Activated B cell treated with CpG ODN at 0.5 μM for 24 hours (primary cell): ENCODE data around the gene ATG5. TPM values are rescaled to one million over a fixed set of nuclear protein-coding genes. Genes with fewer than 3 reads are reported as not detected.

Experiments
- ATAC-seq: fragments of 200-7000 bp; cut with Tn5 transposase; one replicate; pipeline ENCODE4 v1.10.0; 2021; ENCODE audit warnings: low read depth, mild to moderate bottlenecking, moderate library complexity
- CTCF ChIA-PET: fragments of 350-600 bp; sonication (Branson Sonifier 250); formaldehyde crosslinking; loops from one replicate; lab custom pipeline; 2021; ENCODE audit warnings: antibody characterized with exemption; lab: Charles Lee
- POLR2A ChIA-PET: fragments of 350-600 bp; sonication (Branson Sonifier 250); formaldehyde crosslinking; loops from one replicate; lab custom pipeline; 2021; ENCODE audit warnings: antibody characterized with exemption; lab: Charles Lee
- DNase-seq: peaks from one replicate; pipeline ENCODE4 v3.0.0; 2022
- H3K27ac Mint-ChIP-seq: one replicate; pipeline ENCODE4 v1.8.0; 2020; ENCODE audit warnings: mixed read lengths
- H3K27me3 Mint-ChIP-seq: one replicate; pipeline ENCODE4 v1.8.0; 2021; ENCODE audit warnings: mixed read lengths
- H3K36me3 Mint-ChIP-seq: one replicate; pipeline ENCODE4 v1.8.0; 2021; ENCODE audit warnings: low read depth, mixed read lengths
- H3K4me1 Mint-ChIP-seq: one replicate; pipeline ENCODE4 v1.8.0; 2021; ENCODE audit warnings: mixed read lengths
- H3K4me3 Mint-ChIP-seq: one replicate; pipeline ENCODE4 v1.8.0; 2020; ENCODE audit warnings: mild to moderate bottlenecking, mixed read lengths
- H3K9me3 Mint-ChIP-seq: one replicate; pipeline ENCODE4 v1.8.0; 2020; ENCODE audit warnings: mixed read lengths
- CTCF ChIP-seq: fragments of 200-600 bp; IDR thresholded peaks from one replicate; pipeline ENCODE4 v1.8.0; 2022; ENCODE audit warnings: antibody characterized with exemption, mild to moderate bottlenecking
- intact Hi-C: fragments of 100-400 bp; cut with micrococcal nuclease; formaldehyde crosslinking; loops from one replicate; pipeline ENCODE4 v1.15.1; 2024
- total RNA-seq: library from RNA; stranded (reverse); gene quantifications from 2 replicates; pipeline ENCODE4 v1.2.3, GENCODE V29; 2022

Gene ATG5
- total RNA-seq, 1 donor from 2014 or later = 30.3 TPM

GRCh38 chr6:106165885-106166485, 159.6 kb downstream of the ATG5 start:
- intact Hi-C loops = loop anchor here (2.0 kb wide), 1 partner anchor 57 kb away; no protein-coding TSS in a partner anchor
- TF ChIP-seq CTCF = no peak
- ChIA-PET CTCF (interaction anchor here (0.7 kb wide), 1 partner anchor 55 kb away, joined by 4 read pairs; no protein-coding TSS in a partner anchor), POLR2A (interaction anchor here (1.6 kb wide), 1 partner anchor 74 kb away, joined by 3 read pairs; no protein-coding TSS in a partner anchor)
- DNase-seq = no peak
- peak overlapping the region; percentile 14 for H3K27ac Mint-ChIP-seq
- no peaks in the 10 kb centered on the region for H3K9me3 Mint-ChIP-seq
- no peaks in the 10 kb centered on the region for H3K36me3 Mint-ChIP-seq
- H3K4me1 Mint-ChIP-seq = peaks cover 48% of the 10 kb centered on the region
- no peak for ATAC-seq
- no peaks in the 10 kb centered on the region for H3K27me3 Mint-ChIP-seq
- no peak overlapping the region for H3K4me3 Mint-ChIP-seq

GRCh38 chr6:106163966-106164877, 161.3 kb downstream of the ATG5 start:
- peak; percentile 72 for ATAC-seq
- POLR2A ChIA-PET = interaction anchor here (0.5 to 2.5 kb wide), 27 partner anchors 10 to 1295 kb away, joined by 3 to 37 read pairs (median 5); partner anchors contain the start of genes ATG5, PDSS2, PRDM1 and PREP
- H3K4me3 Mint-ChIP-seq = peak overlapping the region; percentile 36
- intact Hi-C loops = loop anchor here (1.0 to 5.0 kb wide), 11 partner anchors 18 to 1658 kb away; partner anchors contain the start of genes ATG5, PRDM1 and SCML4
- DNase-seq = peak; percentile 53
- TF ChIP-seq CTCF = no peak
- H3K36me3 Mint-ChIP-seq = no peaks in the 10 kb centered on the region
- no peaks in the 10 kb centered on the region for H3K9me3 Mint-ChIP-seq
- peak overlapping the region; percentile 92 for H3K27ac Mint-ChIP-seq
- CTCF ChIA-PET = interaction anchor here (0.9 to 2.6 kb wide), 9 partner anchors 18 to 74 kb away, joined by 3 to 13 read pairs (median 4); no protein-coding TSS in a partner anchor
- H3K4me1 Mint-ChIP-seq = peaks cover 35% of the 10 kb centered on the region
- H3K27me3 Mint-ChIP-seq = no peaks in the 10 kb centered on the region

GRCh38 chr6:106163446-106163965, 162.1 kb downstream of the ATG5 start:
- no peak for TF ChIP-seq CTCF
- H3K27ac Mint-ChIP-seq = peak overlapping the region; percentile 92
- peak overlapping the region; percentile 36 for H3K4me3 Mint-ChIP-seq
- no peaks in the 10 kb centered on the region for H3K36me3 Mint-ChIP-seq
- H3K9me3 Mint-ChIP-seq = no peaks in the 10 kb centered on the region
- ATAC-seq (peak; percentile 57), DNase-seq (peak; percentile 37)
- CTCF ChIA-PET = interaction anchor here (0.9 to 2.6 kb wide), 9 partner anchors 19 to 73 kb away, joined by 3 to 13 read pairs (median 4); no protein-coding TSS in a partner anchor
- intact Hi-C loops = loop anchor here (5.0 kb wide), 4 partner anchors 34 to 1659 kb away; partner anchors contain the start of gene SCML4
- H3K4me1 Mint-ChIP-seq = peaks cover 35% of the 10 kb centered on the region
- H3K27me3 Mint-ChIP-seq = no peaks in the 10 kb centered on the region
- POLR2A ChIA-PET = interaction anchor here (0.5 to 2.5 kb wide), 29 partner anchors 10 to 1296 kb away, joined by 3 to 37 read pairs (median 5); partner anchors contain the start of genes ATG5, PDSS2, PRDM1 and PREP

- TF ChIP-seq CTCF = no peak
- Mint-ChIP-seq H3K4me1 (peaks cover 35% of the 10 kb centered on the region), H3K27me3 (no peaks in the 10 kb centered on the region), H3K36me3 (no peaks in the 10 kb centered on the region), H3K4me3 (peak overlapping the region; percentile 36), H3K9me3 (no peaks in the 10 kb centered on the region), H3K27ac (peak overlapping the region; percentile 92)
- ChIA-PET POLR2A (interaction anchor here (0.6 to 2.5 kb wide), 19 partner anchors 9 to 760 kb away, joined by 3 to 37 read pairs (median 6); partner anchors contain the start of genes ATG5, PRDM1 and PREP), CTCF (interaction anchor here (1.1 to 2.6 kb wide), 7 partner anchors 19 to 73 kb away, joined by 3 to 8 read pairs (median 4); no protein-coding TSS in a partner anchor)
- DNase-seq (no peak), ATAC-seq (no peak)
- intact Hi-C loops = loop anchor here (5.0 kb wide), 4 partner anchors 34 to 1659 kb away; partner anchors contain the start of gene SCML4
Measured at GRCh38 chr6:106162921-106163320, 162.6 kb downstream of the ATG5 start.
